Measurements from ENCODE around the gene RSPO3. TPM values are rescaled to one million over a fixed set of nuclear protein-coding genes. Genes with fewer than 3 reads are reported as not detected.
"Not testable (repeated sequence)": the region's sequence is repeated elsewhere in the genome, so short reads cannot be mapped to it uniquely, and the experiment has no call there.

The RSPO3 gene
- total RNA-seq, 1 donor from 2014 or later, result 0.22 TPM

DNA sequence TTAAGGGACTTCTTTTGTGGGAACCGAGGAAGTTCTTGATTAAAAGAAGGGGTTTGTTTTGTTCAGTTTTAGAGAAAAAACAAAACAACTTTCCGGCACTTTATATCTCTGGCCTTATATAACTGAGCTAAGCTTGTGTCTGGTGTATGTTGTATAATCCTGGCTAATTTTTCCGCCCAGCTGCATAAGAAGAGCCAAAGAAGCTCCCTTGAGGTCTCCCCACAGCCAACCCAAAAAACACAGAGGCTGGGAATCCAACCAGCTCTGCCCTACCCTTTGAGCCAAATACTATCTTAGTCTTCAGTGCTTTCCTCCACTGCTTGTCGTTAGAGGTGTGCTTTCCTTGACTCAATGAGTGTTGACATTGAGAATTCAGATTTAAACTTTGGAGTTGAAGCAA lies 102.7 kb downstream of the RSPO3 start:
- TF ChIP-seq, protein P1, sequence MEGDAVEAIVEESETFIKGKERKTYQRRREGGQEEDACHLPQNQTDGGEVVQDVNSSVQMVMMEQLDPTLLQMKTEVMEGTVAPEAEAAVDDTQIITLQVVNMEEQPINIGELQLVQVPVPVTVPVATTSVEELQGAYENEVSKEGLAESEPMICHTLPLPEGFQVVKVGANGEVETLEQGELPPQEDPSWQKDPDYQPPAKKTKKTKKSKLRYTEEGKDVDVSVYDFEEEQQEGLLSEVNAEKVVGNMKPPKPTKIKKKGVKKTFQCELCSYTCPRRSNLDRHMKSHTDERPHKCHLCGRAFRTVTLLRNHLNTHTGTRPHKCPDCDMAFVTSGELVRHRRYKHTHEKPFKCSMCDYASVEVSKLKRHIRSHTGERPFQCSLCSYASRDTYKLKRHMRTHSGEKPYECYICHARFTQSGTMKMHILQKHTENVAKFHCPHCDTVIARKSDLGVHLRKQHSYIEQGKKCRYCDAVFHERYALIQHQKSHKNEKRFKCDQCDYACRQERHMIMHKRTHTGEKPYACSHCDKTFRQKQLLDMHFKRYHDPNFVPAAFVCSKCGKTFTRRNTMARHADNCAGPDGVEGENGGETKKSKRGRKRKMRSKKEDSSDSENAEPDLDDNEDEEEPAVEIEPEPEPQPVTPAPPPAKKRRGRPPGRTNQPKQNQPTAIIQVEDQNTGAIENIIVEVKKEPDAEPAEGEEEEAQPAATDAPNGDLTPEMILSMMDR (IDR thresholded peaks at IDR 0.05), result no peak
- H3K36me3 Mint-ChIP-seq (ENCODE audit: low read depth), result no peaks in the 10 kb centered on the region
- no peak overlapping the region for H3K27ac Mint-ChIP-seq (ENCODE audit: unreplicated experiment)
- no peaks in the 10 kb centered on the region for H3K9me3 Mint-ChIP-seq (ENCODE audit: low read depth)
- peaks cover 17% of the 10 kb centered on the region for H3K27me3 Mint-ChIP-seq (ENCODE audit: low read depth)
- no peak overlapping the region for H3K4me3 Mint-ChIP-seq (ENCODE audit: unreplicated experiment)
- no peak for DNase-seq (ENCODE audit: low spot score)
- no peaks in the 10 kb centered on the region for H3K4me1 Mint-ChIP-seq (ENCODE audit: low read depth)

DNA sequence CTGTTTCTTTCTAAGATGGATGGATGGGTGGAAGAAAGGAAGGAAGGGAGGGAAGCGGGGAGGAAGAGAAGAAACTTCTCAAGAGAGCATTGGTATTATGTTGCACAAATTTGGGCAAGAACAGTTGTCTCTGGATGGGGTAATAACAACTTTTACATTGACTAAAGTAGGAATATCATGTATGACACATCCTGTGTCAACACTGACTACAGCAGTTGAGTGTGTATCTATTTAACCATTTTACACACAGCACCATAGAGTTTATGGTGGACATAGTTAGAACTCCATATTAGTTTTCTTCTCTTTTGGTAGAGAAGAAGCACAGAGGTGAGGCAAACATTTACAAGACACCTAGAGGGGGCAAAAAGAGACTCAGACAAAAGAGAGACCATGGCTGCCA lies 103.9 kb downstream of the RSPO3 start:
- H3K4me1 Mint-ChIP-seq (ENCODE audit: low read depth), result no peaks in the 10 kb centered on the region
- TF ChIP-seq, protein P1 (IDR thresholded peaks at IDR 0.05), result no peak
- H3K36me3 Mint-ChIP-seq (ENCODE audit: low read depth), result no peaks in the 10 kb centered on the region
- no peak overlapping the region for H3K4me3 Mint-ChIP-seq (ENCODE audit: unreplicated experiment)
- peaks cover 12% of the 10 kb centered on the region for H3K27me3 Mint-ChIP-seq (ENCODE audit: low read depth)
- no peaks in the 10 kb centered on the region for H3K9me3 Mint-ChIP-seq (ENCODE audit: low read depth)
- no peak for DNase-seq (ENCODE audit: low spot score)
- no peak overlapping the region for H3K27ac Mint-ChIP-seq (ENCODE audit: unreplicated experiment)

DNA sequence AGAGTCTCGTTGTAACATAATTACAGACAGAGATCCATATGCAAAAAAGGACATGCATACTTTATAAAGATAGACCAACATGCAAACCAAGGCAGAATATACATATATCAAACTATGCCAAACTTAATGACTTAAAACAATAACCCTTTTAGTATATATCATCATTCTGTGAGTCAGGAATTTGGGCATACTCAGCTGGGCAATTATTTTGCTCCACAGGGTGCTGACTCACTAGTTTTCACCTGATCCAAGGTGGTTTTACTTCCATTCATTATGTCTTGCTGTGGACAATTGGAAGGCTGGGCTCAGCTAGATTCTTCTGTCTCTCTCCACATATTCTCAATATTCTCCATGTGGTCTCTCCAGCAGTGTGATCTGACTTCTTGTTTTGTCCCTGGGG lies 107.0 kb downstream of the RSPO3 start:
- TF ChIP-seq, protein P1 (IDR thresholded peaks at IDR 0.05), result no peak
- Mint-ChIP-seq H3K4me1 (ENCODE audit: low read depth) (no peaks in the 10 kb centered on the region), H3K4me3 (ENCODE audit: unreplicated experiment) (no peak overlapping the region), H3K27me3 (ENCODE audit: low read depth) (peaks cover 4% of the 10 kb centered on the region), H3K27ac (ENCODE audit: unreplicated experiment) (no peak overlapping the region), H3K9me3 (ENCODE audit: low read depth) (peaks cover 6% of the 10 kb centered on the region), H3K36me3 (ENCODE audit: low read depth) (peaks cover 6% of the 10 kb centered on the region)
- no peak for DNase-seq (ENCODE audit: low spot score)

DNA sequence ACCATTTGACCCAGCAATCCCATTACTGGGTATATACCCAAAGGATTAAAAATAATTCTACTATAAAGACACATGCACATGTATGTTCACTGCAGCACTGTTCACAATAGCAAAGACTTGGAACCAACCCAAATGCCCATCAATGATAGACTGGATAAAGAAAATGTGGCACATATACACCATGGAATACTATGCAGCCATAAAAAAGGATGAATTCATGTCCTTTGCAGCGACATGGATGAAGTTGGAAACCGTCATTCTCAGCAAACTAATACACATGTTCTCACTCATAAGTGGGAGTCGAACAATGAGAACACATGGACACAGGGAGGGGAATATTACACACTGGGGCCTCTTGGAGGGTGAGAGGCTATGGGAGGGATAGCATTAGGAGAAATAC lies 115.3 kb downstream of the RSPO3 start:
- not testable (repeated sequence) for H3K4me1 Mint-ChIP-seq (ENCODE audit: low read depth); DNase-seq (ENCODE audit: low spot score); H3K4me3 Mint-ChIP-seq (ENCODE audit: unreplicated experiment); H3K27me3 Mint-ChIP-seq (ENCODE audit: low read depth); H3K27ac Mint-ChIP-seq (ENCODE audit: unreplicated experiment)
- H3K9me3 Mint-ChIP-seq (ENCODE audit: low read depth), result peaks cover 45% of the 10 kb centered on the region
- H3K36me3 Mint-ChIP-seq (ENCODE audit: low read depth), result peaks cover 18% of the 10 kb centered on the region

DNA sequence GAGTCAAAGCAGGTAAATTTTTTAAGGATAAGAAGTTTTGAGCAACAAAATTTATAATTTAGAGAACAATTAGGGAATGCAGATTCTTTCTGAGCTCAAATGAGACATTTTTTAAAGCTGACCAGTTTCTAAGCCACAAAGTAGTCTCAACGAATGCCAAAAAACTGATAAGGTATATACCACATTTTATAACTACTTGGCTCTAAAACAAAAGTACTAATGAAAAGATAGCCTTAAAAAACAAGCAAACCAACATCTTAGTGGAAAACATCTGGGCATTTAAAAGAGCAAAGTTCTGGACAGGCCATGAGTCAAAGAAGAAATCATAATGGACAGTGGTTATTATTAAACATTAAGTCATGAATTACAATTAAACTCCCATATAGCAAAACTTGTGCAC lies 125.0 kb downstream of the RSPO3 start:
- Mint-ChIP-seq H3K4me3 (ENCODE audit: unreplicated experiment) (no peak overlapping the region), H3K27me3 (ENCODE audit: low read depth) (peaks cover 2% of the 10 kb centered on the region), H3K9me3 (ENCODE audit: low read depth) (no peaks in the 10 kb centered on the region), H3K36me3 (ENCODE audit: low read depth) (peaks cover under 1% of the 10 kb centered on the region), H3K4me1 (ENCODE audit: low read depth) (no peaks in the 10 kb centered on the region), H3K27ac (ENCODE audit: unreplicated experiment) (no peak overlapping the region)
- no peak for DNase-seq (ENCODE audit: low spot score)
- TF ChIP-seq, protein P1 (IDR thresholded peaks at IDR 0.05), result no peak

Other genes starting within 250 kb of the RSPO3 start
- gene RNF146, start 148.2 kb downstream of the RSPO3 start, total RNA-seq, result 48.1 to 62.8 TPM (median 49.4 TPM) in 3 replicates
- gene ECHDC1, start 224.9 kb downstream of the RSPO3 start, total RNA-seq, result 35.7 to 47.4 TPM (median 40.4 TPM) in 3 replicates

Data from chondrocyte (in vitro differentiated cells).